Activated CD4-positive, alpha-beta T cell treated with anti-CD3 and anti-CD28 coated beads for 36 hours (primary cell): ENCODE data around the gene ITPA. TPM values are rescaled to one million over a fixed set of nuclear protein-coding genes. Genes with fewer than 3 reads are reported as not detected.

Experiments used
- ATAC-seq: fragments of 200-7000 bp; cut with Tn5 transposase; one replicate; pipeline ENCODE4 v1.10.0; 2021; ENCODE audit warnings: mild to moderate bottlenecking, moderate library complexity
- CTCF ChIA-PET: fragments of 350-600 bp; sonication (Branson Sonifier 250); formaldehyde crosslinking; loops from one replicate; lab custom pipeline; 2021; ENCODE audit warnings: antibody characterized with exemption; lab: Charles Lee
- POLR2A ChIA-PET: fragments of 350-600 bp; sonication (Branson Sonifier 250); formaldehyde crosslinking; loops from one replicate; lab custom pipeline; 2021; ENCODE audit warnings: antibody characterized with exemption, inconsistent platforms; lab: Charles Lee
- DNase-seq: peaks from one replicate; pipeline ENCODE4 v3.0.0-alpha.2; 2020
- H3K27ac Mint-ChIP-seq: one replicate; pipeline ENCODE4 v1.8.0; 2021; ENCODE audit warnings: mixed read lengths
- H3K27me3 Mint-ChIP-seq: one replicate; pipeline ENCODE4 v1.8.0; 2021; ENCODE audit warnings: mixed read lengths
- H3K36me3 Mint-ChIP-seq: one replicate; pipeline ENCODE4 v1.8.0; 2021; ENCODE audit warnings: low read depth, mixed read lengths
- H3K4me1 Mint-ChIP-seq: one replicate; pipeline ENCODE4 v1.8.0; 2021; ENCODE audit warnings: mixed read lengths
- H3K4me3 Mint-ChIP-seq: one replicate; pipeline ENCODE4 v1.8.0; 2021; ENCODE audit warnings: mild to moderate bottlenecking, moderate library complexity, mixed read lengths
- H3K9me3 Mint-ChIP-seq: one replicate; pipeline ENCODE4 v1.8.0; 2021; ENCODE audit warnings: low read depth, mixed read lengths
- intact Hi-C, 2 experiments: fragments of 100-400 bp; cut with DNase I in 1 of 2; cut with micrococcal nuclease in 1 of 2; formaldehyde crosslinking; loops; one replicate each; pipeline versions ENCODE4 v1.14.2 to v1.15.1; 2022 to 2024; cut with DNase I, micrococcal nuclease
- total RNA-seq, 2 experiments: library from RNA; stranded (reverse); gene quantifications; one replicate each; pipeline ENCODE4 v1.2.3, GENCODE V29; 2021

The ITPA gene
- total RNA-seq, 2 experiments from 2014 or later, result 32.7 to 67.5 TPM

GRCh38 chr20:3190681-3191111 is 18.6 kb upstream of the ITPA start:
- intact Hi-C loops, result no loop called here
- Mint-ChIP-seq H3K36me3 (peaks cover 36% of the 10 kb centered on the region), H3K9me3 (no peaks in the 10 kb centered on the region), H3K27ac (no peak overlapping the region), H3K27me3 (no peaks in the 10 kb centered on the region), H3K4me1 (peaks cover 13% of the 10 kb centered on the region), H3K4me3 (no peak overlapping the region)
- CTCF ChIA-PET, result no interaction called here
- ATAC-seq (no peak), DNase-seq (no peak)
- POLR2A ChIA-PET, result no interaction called here

GRCh38 chr20:3192226-3193015 is 16.9 kb upstream of the ITPA start:
- Mint-ChIP-seq H3K27ac (no peak overlapping the region), H3K4me1 (peaks cover 17% of the 10 kb centered on the region), H3K36me3 (peaks cover 45% of the 10 kb centered on the region), H3K9me3 (no peaks in the 10 kb centered on the region), H3K27me3 (no peaks in the 10 kb centered on the region), H3K4me3 (no peak overlapping the region)
- DNase-seq, result no peak
- ChIA-PET POLR2A (no interaction called here), CTCF (no interaction called here)
- intact Hi-C loops, result no loop called here
- no peak for ATAC-seq

- DNase-seq, result peak; percentile 48
Measured at GRCh38 chr20:3193806-3194616, 15.3 kb upstream of the ITPA start.

GRCh38 chr20:3194617-3195280 is 14.5 kb upstream of the ITPA start:
- ATAC-seq (peak; percentile 6), DNase-seq (no peak)
- intact Hi-C loops, result no loop called here
- ChIA-PET CTCF (no interaction called here), POLR2A (no interaction called here)
- Mint-ChIP-seq H3K27ac (peak overlapping the region; percentile 31), H3K9me3 (no peaks in the 10 kb centered on the region), H3K36me3 (peaks cover 59% of the 10 kb centered on the region), H3K4me3 (no peak overlapping the region), H3K27me3 (no peaks in the 10 kb centered on the region), H3K4me1 (peaks cover 15% of the 10 kb centered on the region)

More at GRCh38 chr20:3193806-3194616, 15.3 kb upstream of the ITPA start:
- Mint-ChIP-seq H3K27ac (no peak overlapping the region), H3K27me3 (no peaks in the 10 kb centered on the region), H3K4me3 (no peak overlapping the region), H3K9me3 (no peaks in the 10 kb centered on the region), H3K36me3 (peaks cover 53% of the 10 kb centered on the region), H3K4me1 (peaks cover 17% of the 10 kb centered on the region)
- POLR2A ChIA-PET, result interaction anchor here (0.8 kb wide), 1 partner anchor 108 kb away, joined by 3 read pairs; no protein-coding TSS in a partner anchor
- intact Hi-C loops, result no loop called here
- CTCF ChIA-PET, result no interaction called here
- ATAC-seq, result peak; percentile 75

- ATAC-seq (no peak), DNase-seq (no peak)
- Mint-ChIP-seq H3K27me3 (no peaks in the 10 kb centered on the region), H3K4me1 (peaks cover 18% of the 10 kb centered on the region), H3K9me3 (no peaks in the 10 kb centered on the region), H3K36me3 (peaks cover 64% of the 10 kb centered on the region), H3K4me3 (no peak overlapping the region), H3K27ac (peak overlapping the region; percentile 29)
- intact Hi-C loops, result no loop called here
- ChIA-PET CTCF (no interaction called here), POLR2A (no interaction called here)
Measured at GRCh38 chr20:3195590-3196237, 13.6 kb upstream of the ITPA start.

GRCh38 chr20:3199206-3199605 is 10.1 kb upstream of the ITPA start:
- no peak overlapping the region for H3K27ac Mint-ChIP-seq
- POLR2A ChIA-PET, result no interaction called here
- no peaks in the 10 kb centered on the region for H3K9me3 Mint-ChIP-seq
- CTCF ChIA-PET, result no interaction called here
- no peak overlapping the region for H3K4me3 Mint-ChIP-seq
- DNase-seq, result no peak
- ATAC-seq, result no peak
- H3K27me3 Mint-ChIP-seq, result no peaks in the 10 kb centered on the region
- intact Hi-C loops, result no loop called here
- H3K4me1 Mint-ChIP-seq, result peaks cover 20% of the 10 kb centered on the region
- H3K36me3 Mint-ChIP-seq, result peaks cover 53% of the 10 kb centered on the region

GRCh38 chr20:3199976-3200755 is 9.1 kb upstream of the ITPA start:
- ChIA-PET POLR2A (interaction anchor here (0.6 kb wide), 1 partner anchor 490 kb away, joined by 3 read pairs; no protein-coding TSS in a partner anchor), CTCF (no interaction called here)
- Mint-ChIP-seq H3K27ac (no peak overlapping the region), H3K36me3 (peaks cover 50% of the 10 kb centered on the region), H3K4me1 (peaks cover 16% of the 10 kb centered on the region), H3K4me3 (no peak overlapping the region), H3K9me3 (no peaks in the 10 kb centered on the region), H3K27me3 (no peaks in the 10 kb centered on the region)
- ATAC-seq, result no peak
- intact Hi-C loops, result loop anchor here (5.0 kb wide), 3 partner anchors 43 to 328 kb away; partner anchors contain the start of genes FASTKD5 (in 1 of the 2), MRPS26 (in 1 of the 2), PTPRA (in 1 of the 2) and UBOX5 (in 1 of the 2)
- peak; percentile 43 for DNase-seq

- H3K4me3 Mint-ChIP-seq, result peak overlapping the region; percentile 92
- H3K36me3 Mint-ChIP-seq, result peaks cover 33% of the 10 kb centered on the region
- POLR2A ChIA-PET, result no interaction called here
- intact Hi-C loops, result loop anchor here (5.0 kb wide), 3 partner anchors 46 to 331 kb away; partner anchors contain the start of genes FASTKD5 (in 1 of the 2), MRPS26 (in 1 of the 2), PTPRA (in 1 of the 2) and UBOX5 (in 1 of the 2)
- peaks cover 7% of the 10 kb centered on the region for H3K4me1 Mint-ChIP-seq
- DNase-seq (no peak), ATAC-seq (no peak)
- CTCF ChIA-PET, result interaction anchor here (0.6 to 1.4 kb wide), 4 partner anchors 50 to 566 kb away, joined by 3 read pairs; no protein-coding TSS in a partner anchor
- H3K27ac Mint-ChIP-seq, result peak overlapping the region; percentile 98
- H3K9me3 Mint-ChIP-seq, result no peaks in the 10 kb centered on the region
- no peaks in the 10 kb centered on the region for H3K27me3 Mint-ChIP-seq
Measured at GRCh38 chr20:3202965-3203314, 6.4 kb upstream of the ITPA start.

GRCh38 chr20:3203315-3204123 is 5.8 kb upstream of the ITPA start:
- no peaks in the 10 kb centered on the region for H3K27me3 Mint-ChIP-seq
- peaks cover 7% of the 10 kb centered on the region for H3K4me1 Mint-ChIP-seq
- peak overlapping the region; percentile 98 for H3K27ac Mint-ChIP-seq
- DNase-seq (peak; percentile 59), ATAC-seq (peak; percentile 27)
- POLR2A ChIA-PET, result no interaction called here
- no peaks in the 10 kb centered on the region for H3K9me3 Mint-ChIP-seq
- peak overlapping the region; percentile 92 for H3K4me3 Mint-ChIP-seq
- CTCF ChIA-PET, result interaction anchor here (0.7 to 1.4 kb wide), 2 partner anchors 50 to 145 kb away, joined by 3 read pairs; no protein-coding TSS in a partner anchor
- peaks cover 32% of the 10 kb centered on the region for H3K36me3 Mint-ChIP-seq
- intact Hi-C loops, result loop anchor here (1.0 to 5.0 kb wide), 8 partner anchors 30 to 564 kb away; partner anchors contain the start of genes FASTKD5 (in 2 of the 2), MRPS26 (in 2 of the 2), UBOX5 (in 2 of the 2) and ADISSP (in 1 of the 2)
